HepG2 (cell line): Measurements from ENCODE around the gene C19orf85. TPM values are rescaled to one million over a fixed set of nuclear protein-coding genes. Genes with fewer than 3 reads are reported as not detected.

ENCODE experiments used
- ATAC-seq: fragments of 200-7000 bp; cut with Tn5 transposase; 3 replicates; pipeline ENCODE4 v1.9.1; 2020; ENCODE audit warnings: mild to moderate bottlenecking, moderate library complexity
- BruUV-seq: library from RNA; stranded (reverse); fragments of 400-500 nt; replicated peaks from 2 replicates; lab custom pipeline; 2021; lab: Mats Ljungman, UMichigan
- CTCF ChIA-PET: fragments of 300-600 bp; formaldehyde crosslinking; extraction: SDS; loops from one replicate; lab custom pipeline; 2021; ENCODE audit warnings: low total read pairs, inconsistent platforms, low intra/inter-chr PET ratio; lab: Yijun Ruan, JAX
- POLR2A ChIA-PET: fragments of 350-600 bp; sonication (Branson Sonifier 250); formaldehyde crosslinking; loops from one replicate; lab custom pipeline; 2020; ENCODE audit warnings: antibody characterized with exemption, inconsistent platforms; lab: Yijun Ruan, JAX
- DNase-seq: peaks from one replicate; pipeline ENCODE4 v3.0.0-alpha.2; 2015; ENCODE audit warnings: low spot score
- FAIRE-seq: peaks from 3 replicates; lab custom pipeline; 2011; peaks lifted over from hg19 to GRCh38; lab: Jason Lieb, UNC
- H2AFZ ChIP-seq: one replicate; pipeline ENCODE4 v1.6.1; 2011; ENCODE audit warnings: low read length, inconsistent platforms
- H3K27ac ChIP-seq: fragments of 300-600 bp; 3 replicates; pipeline ENCODE4 v1.8.0; 2011; ENCODE audit warnings: mixed run types, mild to moderate bottlenecking, mixed read lengths, low read length, inconsistent platforms; ENCODE audit not compliant: insufficient read depth; ENCODE audit errors: extremely low read length
- H3K27me3 ChIP-seq, 2 experiments: fragments of 200-600 bp in 1 of 2; 2 replicates in 1 of 2; 3 replicates in 1 of 2; pipeline versions ENCODE4 v1.6.0 to v1.8.0; 2011; ENCODE audit warnings: low read length in 2 of 2, mild to moderate bottlenecking in 2 of 2, moderate library complexity in 2 of 2, inconsistent platforms in 1 of 2; ENCODE audit not compliant: insufficient read depth in 2 of 2, control insufficient read depth in 1 of 2
- H3K36me3 ChIP-seq, 2 experiments: fragments of 200-600 bp in 1 of 2; replicated peaks in 1 of 2; 2 replicates in 1 of 2; 3 replicates in 1 of 2; pipeline versions ENCODE4 v1.5.1 to v1.8.0; 2011; ENCODE audit warnings: low read length in 2 of 2, inconsistent platforms in 1 of 2; ENCODE audit not compliant: insufficient read depth in 2 of 2, control insufficient read depth in 1 of 2
- H3K4me1 ChIP-seq: 2 replicates; pipeline ENCODE4 v1.5.1; 2012; ENCODE audit warnings: low read length, inconsistent platforms; ENCODE audit not compliant: insufficient read depth
- H3K4me2 ChIP-seq: 2 replicates; pipeline ENCODE4 v1.6.0; 2011; ENCODE audit warnings: low read depth, low read length, inconsistent platforms
- H3K4me3 ChIP-seq, 3 experiments: fragments of 200-600 bp in 1 of 3; sonication (generic), shearing (Covaris generic) in 1 of 3; replicated peaks in 1 of 3; 2 replicates each; pipeline ENCODE4 v1.5.1; 2011 to 2016; ENCODE audit warnings: low read length in 3 of 3, inconsistent platforms in 2 of 3, low read depth in 2 of 3, mild to moderate bottlenecking in 2 of 3, control low read depth in 1 of 3, mixed read lengths in 1 of 3; ENCODE audit not compliant: insufficient read depth in 1 of 3
- H3K79me2 ChIP-seq: one replicate; pipeline ENCODE4 v1.6.1; 2011; ENCODE audit warnings: low read length, inconsistent platforms; ENCODE audit not compliant: insufficient read depth
- H3K9ac ChIP-seq: 2 replicates; pipeline ENCODE4 v1.6.0; 2011; ENCODE audit warnings: mild to moderate bottlenecking, low read depth, low read length, inconsistent platforms; ENCODE audit not compliant: insufficient read depth
- H3K9me3 ChIP-seq: 2 replicates; pipeline ENCODE4 v1.5.1; 2012; ENCODE audit warnings: mild to moderate bottlenecking, low read length
- H4K20me1 ChIP-seq: 2 replicates; pipeline ENCODE4 v1.6.0; 2011; ENCODE audit warnings: inconsistent platforms, mild to moderate bottlenecking, low read length, moderate library complexity; ENCODE audit not compliant: insufficient read depth
- ARNT ChIP-seq: fragments of 450-650 bp; IDR thresholded peaks from 2 replicates; pipeline ENCODE4 v1.6.1; 2017
- PAWR ChIP-seq: sonication (generic); formaldehyde crosslinking; IDR thresholded peaks from 2 replicates; pipeline ENCODE4 v1.4.0; 2020; ENCODE audit warnings: missing genetic modification reagents, mild to moderate bottlenecking, borderline replicate concordance
- REL ChIP-seq: sonication (generic); formaldehyde crosslinking; conservative IDR thresholded peaks from 2 replicates; pipeline ENCODE4 v1.8.0; 2022; ENCODE audit warnings: mild to moderate bottlenecking, missing genetic modification reagents, moderate library complexity
- SAFB2 ChIP-seq: sonication (generic); formaldehyde crosslinking; IDR thresholded peaks from 2 replicates; pipeline ENCODE4 v1.5.1; 2020; ENCODE audit warnings: missing genetic modification reagents, low read depth, mild to moderate bottlenecking, borderline replicate concordance
- ZBTB43 ChIP-seq: sonication (generic); formaldehyde crosslinking; conservative IDR thresholded peaks from 2 replicates; pipeline ENCODE4 v1.4.0; 2020; ENCODE audit warnings: missing genetic modification reagents
- ZHX2 ChIP-seq, 2 experiments: sonication (generic) in 1 of 2; formaldehyde crosslinking in 1 of 2; IDR thresholded peaks; 2 replicates each; pipeline versions ENCODE4 v1.6.1 to v1.9.0; 2014 to 2022; ENCODE audit warnings: antibody characterized with exemption in 1 of 2, borderline replicate concordance in 1 of 2, inconsistent platforms in 1 of 2, low read depth in 1 of 2, missing genetic modification reagents in 1 of 2
- ZMYM4 ChIP-seq: sonication (generic); formaldehyde crosslinking; IDR thresholded peaks from 2 replicates; pipeline ENCODE4 v1.8.1; 2023; ENCODE audit warnings: mild to moderate bottlenecking, missing genetic modification reagents
- ZNF121 ChIP-seq: sonication (generic); formaldehyde crosslinking; IDR thresholded peaks from 2 replicates; pipeline ENCODE4 v1.5.0; 2020; ENCODE audit warnings: mild to moderate bottlenecking, missing genetic modification reagents
- ZNF235 ChIP-seq: sonication (generic); formaldehyde crosslinking; IDR thresholded peaks from 2 replicates; pipeline ENCODE4 v1.8.1; 2023; ENCODE audit warnings: mild to moderate bottlenecking, missing genetic modification reagents, borderline replicate concordance
- ZNF432 ChIP-seq: sonication (generic); formaldehyde crosslinking; IDR thresholded peaks from 2 replicates; pipeline ENCODE4 v1.5.0; 2020; ENCODE audit warnings: missing genetic modification reagents, mild to moderate bottlenecking, borderline replicate concordance
- ZNF484 ChIP-seq: sonication (generic); formaldehyde crosslinking; IDR thresholded peaks from 2 replicates; pipeline ENCODE4 v1.5.1; 2020; ENCODE audit warnings: mild to moderate bottlenecking, low read depth, missing genetic modification reagents, borderline replicate concordance
- WGBS: methylation state at CpG from one replicate; pipeline ENCODE4 v1.1.6; 2017; ENCODE audit warnings: low lambda C conversion rate; 5-methylcytosine and 5-hydroxymethylcytosine counted together
- in situ Hi-C: cut with HindIII; loops from 2 replicates; pipeline ENCODE4 v1.10.0; 2017; ENCODE audit warnings: low pct_unique_long_range_greater_than_20kb; ENCODE audit not compliant: extremely low pct_ligation_motif_present
- intact Hi-C: fragments of 100-400 bp; cut with micrococcal nuclease; formaldehyde crosslinking; loops from one replicate; pipeline ENCODE4 v1.10.0; 2022; ENCODE audit not compliant: unreplicated experiment
- polyA plus RNA-seq, 8 experiments: library from polyadenylated mRNA; depleted of rRNA in 3 of 8; stranded (reverse) in 7 of 8; unstranded in 1 of 8; fragments of >200 nt; fragmentation: Illumina TruSeq in 4 of 8; extraction: Trizol in 4 of 8; gene quantifications; 2 replicates each; pipeline versions ENCODE4 v1.2.1 to v1.2.3, GENCODE V29; 2011 to 2016; ENCODE audit warnings: low read depth in 4 of 8, missing spikeins in 1 of 8, mixed read lengths in 1 of 8; ENCODE audit not compliant: insufficient read depth in 1 of 8
- total RNA-seq, 5 experiments: library from RNA; depleted of rRNA; stranded (reverse); fragments of >200 nt; fragmentation: Illumina TruSeq; extraction: Trizol; gene quantifications; 2 replicates each; pipeline ENCODE4 v1.2.3, GENCODE V29; 2016; ENCODE audit warnings: low read depth in 1 of 5

Gene C19orf85
- total and polyA plus RNA-seq, 2 of the 13 experiments (the other 11 are each of a cell fraction or from before 2014, with no cell fraction given) = not detected

GRCh38 chr19:55481148-55481793 lies 16.7 kb upstream of the C19orf85 start (continued):
- no peak for TF ChIP-seq ZNF484

- H3K79me2 ChIP-seq = peaks cover 11% of the 10 kb centered on the region
- intact Hi-C loops = no loop called here
- ChIA-PET POLR2A (no interaction called here), CTCF (no interaction called here)
- TF ChIP-seq ZBTB43 (CRISPR knock-in tag) (no peak), REL (CRISPR knock-in tag) (no peak), ZNF235 (CRISPR knock-in tag) (no peak), PAWR (no peak), SAFB2 (CRISPR knock-in tag) (no peak), ZHX2 (IDR thresholded peaks at IDR 0.05; ENCODE audit: low read depth) (no peak), ZHX2 (CRISPR knock-in tag; IDR thresholded peaks at IDR 0.05; ENCODE audit: borderline replicate concordance) (no peak), ARNT (no peak), ZMYM4 (CRISPR knock-in tag) (no peak), ZNF432 (CRISPR knock-in tag) (no peak), ZNF121 (CRISPR knock-in tag) (no peak)
- TF ChIP-seq, all 625 proteins: peak for 0
- Histone ChIP-seq H3K27ac (no peak overlapping the region), H3K9me3 (no peaks in the 10 kb centered on the region), H4K20me1 (no peaks in the 10 kb centered on the region), H3K27me3 (no peaks in the 10 kb centered on the region; a peak in 1 of 5 replicates), H2AFZ (no peak overlapping the region), H3K4me1 (peaks cover 29% of the 10 kb centered on the region), H3K4me3 (no peak overlapping the region), H3K9ac (no peak overlapping the region), H3K4me2 (no peak overlapping the region), H3K36me3 (no peaks in the 10 kb centered on the region)
- DNase-seq (no peak), FAIRE-seq (no peak), ATAC-seq (no peak)
- in situ Hi-C loops = no loop called here
- BruUV-seq = no TSS peak
- 88% methylated on average over 14 of the region's 15 CpGs for WGBS
Observed at GRCh38 chr19:55479451-55480230, 15.1 kb upstream of the C19orf85 start.
